GM23338 (cell line): Measurements from ENCODE around the gene NDUFS4. TPM values are rescaled to one million over a fixed set of nuclear protein-coding genes. Genes with fewer than 3 reads are reported as not detected.
A peak's percentile ranks its signal among the peaks of the same experiment; 100 is the strongest.

ENCODE experiments used
- ATAC-seq: fragments of 200-7000 bp; cut with Tn5 transposase; 3 replicates; pipeline ENCODE4 v1.9.1; 2020
- DNase-seq: peaks from one replicate; pipeline ENCODE4 v3.0.0-alpha.2; 2015; ENCODE audit warnings: low spot score
- H2AFZ ChIP-seq: fragments of 200-600 bp; sonication (generic); 2 replicates; pipeline ENCODE4 v1.8.0; 2016; ENCODE audit warnings: antibody characterized with exemption, mild to moderate bottlenecking, moderate library complexity
- H3F3A ChIP-seq: fragments of 200-600 bp; sonication (generic); replicated peaks from 2 replicates; pipeline ENCODE4 v1.8.0; 2017; ENCODE audit warnings: antibody characterized with exemption, mixed run types, low read depth
- H3K27ac ChIP-seq: fragments of 200-600 bp; sonication (generic); 2 replicates; pipeline ENCODE4 v1.6.1; 2016; ENCODE audit warnings: low read depth
- H3K27me3 ChIP-seq: fragments of 200-600 bp; sonication (generic); 2 replicates; pipeline ENCODE4 v1.8.0; 2016; ENCODE audit warnings: mild to moderate bottlenecking, mixed run types, moderate library complexity; ENCODE audit not compliant: insufficient read depth
- H3K36me3 ChIP-seq: fragments of 200-600 bp; sonication (generic); 2 replicates; pipeline ENCODE4 v1.8.0; 2016; ENCODE audit warnings: mild to moderate bottlenecking; ENCODE audit not compliant: insufficient read depth
- H3K4me1 ChIP-seq: fragments of 200-600 bp; sonication (generic); 2 replicates; pipeline ENCODE4 v1.8.0; 2016; ENCODE audit warnings: mild to moderate bottlenecking, moderate library complexity; ENCODE audit not compliant: insufficient read depth
- H3K4me2 ChIP-seq: fragments of 200-600 bp; sonication (generic); 2 replicates; pipeline ENCODE4 v1.7.1; 2017; ENCODE audit warnings: mixed run types
- H3K4me3 ChIP-seq: fragments of 200-600 bp; sonication (generic); 2 replicates; pipeline ENCODE4 v1.6.1; 2016; ENCODE audit warnings: mixed run types
- H3K79me2 ChIP-seq: fragments of 200-600 bp; sonication (generic); replicated peaks from 2 replicates; pipeline ENCODE4 v1.8.0; 2017; ENCODE audit warnings: mild to moderate bottlenecking; ENCODE audit not compliant: insufficient read depth
- H3K9me2 ChIP-seq: fragments of 200-600 bp; sonication (generic); 2 replicates; pipeline ENCODE4 v1.8.0; 2017; ENCODE audit not compliant: insufficient read depth
- H4K20me1 ChIP-seq: fragments of 200-600 bp; sonication (generic); replicated peaks from 2 replicates; pipeline ENCODE4 v1.8.0; 2017; ENCODE audit warnings: mild to moderate bottlenecking; ENCODE audit not compliant: insufficient read depth
- H3K27ac Mint-ChIP-seq: 2 replicates; pipeline ENCODE4 v1.8.0; 2020; ENCODE audit warnings: inconsistent platforms, mild to moderate bottlenecking, moderate library complexity, mixed read lengths
- H3K27me3 Mint-ChIP-seq: 3 replicates; pipeline ENCODE4 v1.8.0; 2022; ENCODE audit warnings: low read depth, mild to moderate bottlenecking, moderate library complexity, mixed read lengths, inconsistent platforms; ENCODE audit not compliant: insufficient read depth, poor library complexity
- H3K36me3 Mint-ChIP-seq: 3 replicates; pipeline ENCODE4 v1.8.0; 2021; ENCODE audit warnings: low read depth, mild to moderate bottlenecking, inconsistent platforms, moderate library complexity, mixed read lengths
- H3K4me1 Mint-ChIP-seq: 3 replicates; pipeline ENCODE4 v1.8.0; 2020; ENCODE audit warnings: mild to moderate bottlenecking, inconsistent platforms, mixed read lengths
- H3K4me3 Mint-ChIP-seq: 3 replicates; pipeline ENCODE4 v1.8.0; 2021; ENCODE audit warnings: moderate library complexity, mild to moderate bottlenecking, inconsistent platforms, mixed read lengths
- H3K9me3 Mint-ChIP-seq: 3 replicates; pipeline ENCODE4 v1.8.0; 2020; ENCODE audit warnings: moderate library complexity, mild to moderate bottlenecking, inconsistent platforms, mixed read lengths
- CREB1 ChIP-seq: fragments of 250-450 bp; sonication (Bioruptor Pico); IDR thresholded peaks from 2 replicates; pipeline ENCODE4 v1.5.0; 2020; ENCODE audit warnings: low read depth, mild to moderate bottlenecking, moderate library complexity
- CTCF ChIP-seq, 2 experiments: fragments of 200-600 bp in 1 of 2; sonication (generic) in 1 of 2; conservative IDR thresholded peaks; 2 replicates each; pipeline versions ENCODE4 v1.5.1 to v1.6.1; 2016 to 2017; ENCODE audit warnings: antibody characterized with exemption in 2 of 2, low read depth in 2 of 2, mild to moderate bottlenecking in 2 of 2, moderate library complexity in 1 of 2
- NANOG ChIP-seq: IDR thresholded peaks from 2 replicates; pipeline ENCODE4 v1.6.1; 2016; ENCODE audit warnings: antibody characterized with exemption, borderline replicate concordance
- POLR2AphosphoS5 ChIP-seq: IDR thresholded peaks from 2 replicates; pipeline ENCODE4 v1.6.1; 2016; ENCODE audit warnings: antibody characterized with exemption, low read depth
- STAT1 ChIP-seq: IDR thresholded peaks from one replicate; pipeline ENCODE4 v1.6.1; 2016; ENCODE audit warnings: antibody characterized with exemption; ENCODE audit not compliant: unreplicated experiment
- ZNF114 ChIP-seq: fragments of 250-450 bp; sonication (Bioruptor Pico); IDR thresholded peaks from 2 replicates; pipeline ENCODE4 v1.5.0; 2020; ENCODE audit warnings: mild to moderate bottlenecking, moderate library complexity
- ZNF331 ChIP-seq: fragments of 250-450 bp; sonication (Bioruptor Pico); IDR thresholded peaks from 2 replicates; pipeline ENCODE4 v1.5.0; 2020; ENCODE audit warnings: low read depth, mild to moderate bottlenecking, moderate library complexity
- ZNF462 ChIP-seq: fragments of 250-450 bp; sonication (Bioruptor Pico); IDR thresholded peaks from 2 replicates; pipeline ENCODE4 v1.5.0; 2020; ENCODE audit warnings: mild to moderate bottlenecking, moderate library complexity
- polyA plus RNA-seq: library from polyadenylated mRNA; unstranded; fragments of >200 nt; fragmentation: Nextera tagmentation; extraction: Ambion mirVana; gene quantifications from 2 replicates; pipeline ENCODE4 v1.2.1, GENCODE V29; 2016
- total RNA-seq: library from RNA; depleted of rRNA; stranded (reverse); fragments of >200 nt; shearing (Covaris generic); gene quantifications from 2 replicates; pipeline ENCODE4 v1.2.3, GENCODE V29; 2014

Gene NDUFS4
- total and polyA plus RNA-seq, 2 experiments from 2014 or later: 65.6 to 151 TPM

GRCh38 chr5:53642061-53642460 lies 81.6 kb downstream of the NDUFS4 start (continued):
- no peak for TF ChIP-seq CTCF (conservative IDR thresholded peaks at IDR 0.05; ENCODE audit: low read depth in 2 of 2)
- TF ChIP-seq ZNF462 (CRISPR knock-in tag): no peak
- TF ChIP-seq NANOG: no peak
- no peak for TF ChIP-seq STAT1
- no peak for TF ChIP-seq ZNF331 (CRISPR knock-in tag)
- TF ChIP-seq ZNF114 (CRISPR knock-in tag): no peak
- TF ChIP-seq POLR2AphosphoS5: no peak

- Histone ChIP-seq H4K20me1 (no peaks in the 10 kb centered on the region), H3K79me2 (no peaks in the 10 kb centered on the region), H3K9me2 (no peaks in the 10 kb centered on the region), H3K4me3 (no peak overlapping the region), H3K27ac (no peak overlapping the region), H2AFZ (no peak overlapping the region), H3F3A (no peaks in the 10 kb centered on the region), H3K4me1 (peaks cover 61% of the 10 kb centered on the region), H3K36me3 (no peaks in the 10 kb centered on the region), H3K27me3 (no peaks in the 10 kb centered on the region), H3K4me2 (no peak overlapping the region)
- H3K4me3 Mint-ChIP-seq: no peak overlapping the region
- H3K4me1 Mint-ChIP-seq: peaks cover 54% of the 10 kb centered on the region
- ATAC-seq: peak; percentile 78
- DNase-seq: peak; percentile 50
- no peak for TF ChIP-seq CREB1
- no peak for TF ChIP-seq CTCF (conservative IDR thresholded peaks at IDR 0.05; ENCODE audit: low read depth in 2 of 2)
- TF ChIP-seq ZNF114 (CRISPR knock-in tag): no peak
- no peak for TF ChIP-seq ZNF331 (CRISPR knock-in tag)
- H3K9me3 Mint-ChIP-seq: no peaks in the 10 kb centered on the region
- peaks cover 16% of the 10 kb centered on the region for H3K36me3 Mint-ChIP-seq
- peak overlapping the region; percentile 41 for H3K27ac Mint-ChIP-seq
- no peaks in the 10 kb centered on the region for H3K27me3 Mint-ChIP-seq
These were observed 83.0 kb downstream of the NDUFS4 start for GRCh38 chr5:53643445-53643844.
